NK-92 (cell line): ENCODE data around the gene ILDR2.

Experiments
- DNase-seq: peaks from one replicate; lab custom pipeline; 2025; ENCODE audit not compliant: unreplicated experiment; lab: John Stamatoyannopoulos, UW

ILDR2 gene

GRCh38 chr1:166972193-166972592 lies 3.1 kb downstream of the ILDR2 start:
- DNase-seq, result no peak

GRCh38 chr1:166971252-166971651 lies 4.1 kb downstream of the ILDR2 start:
- DNase-seq, result no peak

- DNase-seq, result no peak
These were observed 6.2 kb downstream of the ILDR2 start for GRCh38 chr1:166969074-166969677.

- DNase-seq, result no peak
These were observed 14.4 kb downstream of the ILDR2 start for GRCh38 chr1:166960858-166961474.

- DNase-seq, result no peak
These were observed 18.5 kb downstream of the ILDR2 start for GRCh38 chr1:166956872-166957271.

GRCh38 chr1:166956057-166956850 lies 19.1 kb downstream of the ILDR2 start:
- no peak for DNase-seq

- DNase-seq, result no peak
These were observed 21.8 kb downstream of the ILDR2 start for GRCh38 chr1:166953491-166953890.

- DNase-seq, result no peak
These were observed 23.2 kb downstream of the ILDR2 start for GRCh38 chr1:166952002-166952746.

- no peak for DNase-seq
These were observed 24.3 kb downstream of the ILDR2 start for GRCh38 chr1:166951050-166951449.

- DNase-seq, result no peak
These were observed 25.2 kb downstream of the ILDR2 start for GRCh38 chr1:166950156-166950555.

GRCh38 chr1:166948856-166949350 lies 26.4 kb downstream of the ILDR2 start:
- DNase-seq, result no peak

GRCh38 chr1:166947398-166948043 lies 27.8 kb downstream of the ILDR2 start:
- DNase-seq, result no peak

- DNase-seq, result no peak
These were observed 31.0 kb downstream of the ILDR2 start for GRCh38 chr1:166944186-166944967.

- no peak for DNase-seq
These were observed 35.5 kb downstream of the ILDR2 start for GRCh38 chr1:166939741-166940375.

GRCh38 chr1:166937962-166938361 lies 37.4 kb downstream of the ILDR2 start:
- DNase-seq, result no peak

- no peak for DNase-seq
These were observed 38.0 kb downstream of the ILDR2 start for GRCh38 chr1:166937329-166937728.

GRCh38 chr1:166933633-166934032 lies 41.7 kb downstream of the ILDR2 start:
- no peak for DNase-seq

- no peak for DNase-seq
These were observed 42.2 kb downstream of the ILDR2 start for GRCh38 chr1:166933140-166933539.

- DNase-seq, result no peak
These were observed 45.4 kb downstream of the ILDR2 start for GRCh38 chr1:166929911-166930310.

GRCh38 chr1:166927701-166928100 lies 47.6 kb downstream of the ILDR2 start:
- no peak for DNase-seq
